Mesenchymal stem cell (in vitro differentiated cells and primary cell): ENCODE results near the gene ANOS1.

Experiments
- DNase-seq: peaks from one replicate; pipeline ENCODE4 v3.0.0-alpha.2; 2013
- H2AFZ ChIP-seq: one replicate; pipeline ENCODE4 v1.6.1; 2013; ENCODE audit warnings: low read depth, mild to moderate bottlenecking, control low read depth, inconsistent platforms, low read length, moderate library complexity
- H2AK5ac ChIP-seq: 2 replicates; pipeline ENCODE4 v1.6.1; 2013; ENCODE audit warnings: low read length, moderate library complexity, mild to moderate bottlenecking, inconsistent platforms; ENCODE audit not compliant: severe bottlenecking
- H2BK120ac ChIP-seq: one replicate; pipeline ENCODE4 v1.6.1; 2013; ENCODE audit warnings: low read depth, mild to moderate bottlenecking, inconsistent platforms, low read length, moderate library complexity
- H2BK12ac ChIP-seq, 2 experiments: one replicate each; pipeline ENCODE4 v1.6.1; 2013; ENCODE audit warnings: inconsistent platforms in 2 of 2, low read length in 2 of 2, mild to moderate bottlenecking in 2 of 2, moderate library complexity in 2 of 2, control low read depth in 1 of 2
- H2BK15ac ChIP-seq: one replicate; pipeline ENCODE4 v1.6.1; 2013; ENCODE audit warnings: mild to moderate bottlenecking, low read depth, inconsistent platforms; ENCODE audit not compliant: poor library complexity, severe bottlenecking
- H2BK5ac ChIP-seq: 2 replicates; pipeline ENCODE4 v1.6.1; 2013; ENCODE audit warnings: low read depth, mild to moderate bottlenecking, low read length, control low read depth, inconsistent platforms; ENCODE audit not compliant: poor library complexity, severe bottlenecking
- H3K14ac ChIP-seq, 2 experiments: one replicate each; pipeline ENCODE4 v1.6.1; 2013; ENCODE audit warnings: inconsistent platforms in 2 of 2, low read length in 2 of 2, control low read depth in 1 of 2, mild to moderate bottlenecking in 1 of 2, moderate library complexity in 1 of 2
- H3K18ac ChIP-seq, 2 experiments: one replicate each; pipeline ENCODE4 v1.6.1; 2013; ENCODE audit warnings: inconsistent platforms in 2 of 2, low read length in 2 of 2, control low read depth in 1 of 2, low read depth in 1 of 2, mild to moderate bottlenecking in 1 of 2
- H3K23ac ChIP-seq, 2 experiments: one replicate each; pipeline ENCODE4 v1.6.1; 2013; ENCODE audit warnings: inconsistent platforms in 2 of 2, low read length in 2 of 2, mild to moderate bottlenecking in 2 of 2, moderate library complexity in 2 of 2, control low read depth in 1 of 2
- H3K27ac ChIP-seq: 2 replicates; pipeline ENCODE4 v1.5.1; 2013; ENCODE audit warnings: mild to moderate bottlenecking, moderate library complexity, low read length, control low read depth, inconsistent platforms; ENCODE audit not compliant: poor library complexity, severe bottlenecking
- H3K27me3 ChIP-seq, 2 experiments: 2 replicates each; pipeline versions ENCODE4 v1.6.1 to v1.7.0; 2013; ENCODE audit warnings: low read length in 2 of 2, mild to moderate bottlenecking in 2 of 2, moderate library complexity in 2 of 2, control low read depth in 1 of 2, inconsistent platforms in 1 of 2; ENCODE audit not compliant: control insufficient read depth in 1 of 2, insufficient read depth in 1 of 2
- H3K36me3 ChIP-seq, 2 experiments: 2 replicates each; pipeline versions ENCODE4 v1.6.1 to v1.7.0; 2013; ENCODE audit warnings: low read length in 2 of 2, control low read depth in 1 of 2, inconsistent platforms in 1 of 2, low read depth in 1 of 2, mild to moderate bottlenecking in 1 of 2; ENCODE audit not compliant: insufficient read depth in 2 of 2, control insufficient read depth in 1 of 2
- H3K4ac ChIP-seq, 2 experiments: one replicate each; pipeline ENCODE4 v1.6.1; 2013; ENCODE audit warnings: inconsistent platforms in 2 of 2, low read length in 2 of 2, mild to moderate bottlenecking in 2 of 2, moderate library complexity in 2 of 2, control low read depth in 1 of 2, low read depth in 1 of 2
- H3K4me1 ChIP-seq: 2 replicates; pipeline ENCODE4 v1.6.1; 2013; ENCODE audit warnings: low read depth, low read length, control low read depth; ENCODE audit not compliant: control insufficient read depth, insufficient read depth
- H3K4me2 ChIP-seq: 2 replicates; pipeline ENCODE4 v1.6.1; 2013; ENCODE audit warnings: low read length, mild to moderate bottlenecking, inconsistent platforms; ENCODE audit not compliant: poor library complexity, severe bottlenecking
- H3K4me3 ChIP-seq, 2 experiments: 2 replicates each; pipeline versions ENCODE4 v1.5.1 to v1.7.0; 2013; ENCODE audit warnings: low read length in 2 of 2, mild to moderate bottlenecking in 2 of 2, control low read depth in 1 of 2, low read depth in 1 of 2; ENCODE audit not compliant: insufficient read depth in 1 of 2
- H3K79me1 ChIP-seq: replicated peaks from 2 replicates; pipeline ENCODE4 v1.6.1; 2013; ENCODE audit warnings: mild to moderate bottlenecking, control low read depth, low read length, inconsistent platforms; ENCODE audit not compliant: poor library complexity, severe bottlenecking
- H3K9ac ChIP-seq: 2 replicates; pipeline ENCODE4 v1.7.0; 2013; ENCODE audit warnings: mild to moderate bottlenecking, low read length, moderate library complexity
- H3K9me3 ChIP-seq: 2 replicates; pipeline ENCODE4 v1.7.0; 2013; ENCODE audit warnings: mild to moderate bottlenecking, low read length; ENCODE audit not compliant: control insufficient read depth
- H4K8ac ChIP-seq: one replicate; pipeline ENCODE4 v1.6.1; 2013; ENCODE audit warnings: inconsistent platforms, mild to moderate bottlenecking, low read length, moderate library complexity
- H4K91ac ChIP-seq: one replicate; pipeline ENCODE4 v1.6.1; 2013; ENCODE audit warnings: mild to moderate bottlenecking, low read length, inconsistent platforms
- WGBS: methylation state at CpG from one replicate; pipeline ENCODE4 v1.1.7; 2013; ENCODE audit warnings: mixed read lengths; 5-methylcytosine and 5-hydroxymethylcytosine counted together

The ANOS1 gene

DNA sequence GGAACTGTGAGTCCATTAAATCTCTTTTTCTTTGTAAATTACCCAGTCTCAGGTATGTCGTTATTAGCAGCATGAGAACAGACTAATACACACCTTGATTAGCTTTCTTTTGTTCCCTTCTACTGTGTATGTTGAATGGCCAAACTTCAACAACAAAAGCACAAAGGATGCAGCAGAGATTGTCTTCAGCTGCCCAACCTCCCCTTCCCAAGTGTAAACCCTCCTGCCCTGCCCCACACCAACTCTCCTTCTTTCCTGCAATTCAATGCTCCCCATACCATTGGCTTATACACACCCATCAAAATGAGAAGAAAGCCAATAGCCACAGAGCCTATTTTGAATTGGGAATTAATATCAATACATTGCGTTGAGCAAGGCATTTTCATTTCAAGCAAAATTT, 27.8 kb downstream of the ANOS1 start:
- H3K14ac ChIP-seq: no peak overlapping the region
- no peak overlapping the region for H4K91ac ChIP-seq
- no peak overlapping the region for H2AK5ac ChIP-seq
- H3K36me3 ChIP-seq: no peaks in the 10 kb centered on the region
- H3K4me1 ChIP-seq: no peaks in the 10 kb centered on the region
- H3K4ac ChIP-seq: no peak overlapping the region
- H4K8ac ChIP-seq: no peak overlapping the region
- no peak overlapping the region for H3K9ac ChIP-seq
- H2BK12ac ChIP-seq: no peak overlapping the region
- no peak overlapping the region for H3K18ac ChIP-seq
- 83% methylated on average over 1 of the region's 2 CpGs for WGBS
- no peaks in the 10 kb centered on the region for H3K27me3 ChIP-seq
- no peak overlapping the region for H2AFZ ChIP-seq
- no peak for DNase-seq
- no peak overlapping the region for H2BK5ac ChIP-seq
- no peaks in the 10 kb centered on the region for H3K9me3 ChIP-seq
- H2BK15ac ChIP-seq: no peak overlapping the region
- no peak overlapping the region for H3K27ac ChIP-seq
- H3K23ac ChIP-seq: no peak overlapping the region
- no peaks in the 10 kb centered on the region for H3K79me1 ChIP-seq
- H3K4me2 ChIP-seq: no peak overlapping the region
- H2BK120ac ChIP-seq: no peak overlapping the region
- H3K4me3 ChIP-seq: no peak overlapping the region

DNA sequence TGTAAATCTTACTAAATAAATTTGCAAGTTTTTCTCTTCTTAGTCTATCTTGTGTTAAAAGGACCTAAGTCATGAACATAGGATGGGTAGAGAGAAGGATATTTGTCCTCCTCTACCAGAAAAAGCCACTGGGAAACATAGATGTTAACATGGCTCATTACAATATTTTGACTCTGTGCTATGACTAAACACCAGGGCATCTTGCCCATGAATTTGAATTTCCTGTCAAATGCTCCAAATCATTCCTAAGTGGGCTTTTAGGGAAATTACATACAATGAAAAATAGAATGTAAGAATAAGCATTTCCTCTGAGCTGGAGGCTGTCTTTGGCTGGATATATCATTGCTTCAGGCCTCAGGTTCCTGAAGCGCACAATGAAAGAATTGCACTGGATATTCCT, 39.1 kb downstream of the ANOS1 start:
- Histone ChIP-seq H2BK15ac (no peak overlapping the region), H3K9me3 (no peaks in the 10 kb centered on the region), H3K9ac (no peak overlapping the region), H3K4me1 (no peaks in the 10 kb centered on the region), H3K27ac (no peak overlapping the region), H3K4me2 (no peak overlapping the region), H3K18ac (no peak overlapping the region), H2AFZ (no peak overlapping the region), H2BK120ac (no peak overlapping the region), H3K23ac (no peak overlapping the region), H4K91ac (no peak overlapping the region), H3K14ac (no peak overlapping the region), H2AK5ac (no peak overlapping the region), H2BK12ac (no peak overlapping the region), H3K4ac (no peak overlapping the region), H3K36me3 (no peaks in the 10 kb centered on the region), H2BK5ac (no peak overlapping the region), H4K8ac (no peak overlapping the region), H3K4me3 (no peak overlapping the region), H3K27me3 (no peaks in the 10 kb centered on the region), H3K79me1 (no peaks in the 10 kb centered on the region)
- DNase-seq: no peak
- WGBS: 100% methylated on average over 1 of the region's 1 CpG

DNA sequence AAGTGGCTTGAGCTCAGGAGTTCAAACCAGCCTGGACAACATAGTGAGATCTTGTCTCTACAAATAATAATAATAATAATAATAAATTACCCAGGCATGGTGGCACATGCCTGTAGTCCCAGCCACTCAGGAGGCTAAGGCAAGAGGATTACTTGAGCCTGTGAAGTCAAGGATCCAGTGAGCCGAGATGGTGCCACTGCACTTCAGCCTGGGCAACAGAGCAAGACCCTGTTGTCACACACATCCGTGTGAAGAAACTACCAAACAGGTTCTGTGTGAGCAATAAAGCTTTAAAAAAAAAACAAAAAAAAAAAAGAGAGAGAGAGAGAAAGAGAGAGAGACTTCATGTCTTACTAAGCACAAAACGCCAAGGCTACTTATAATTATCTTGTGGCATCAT, 42.5 kb downstream of the ANOS1 start:
- no peaks in the 10 kb centered on the region for H3K36me3 ChIP-seq
- H3K9me3 ChIP-seq: no peaks in the 10 kb centered on the region
- H3K27ac ChIP-seq: no peak overlapping the region
- H3K4ac ChIP-seq: no peak overlapping the region
- H2BK120ac ChIP-seq: no peak overlapping the region
- no peak overlapping the region for H4K8ac ChIP-seq
- no peak overlapping the region for H2BK5ac ChIP-seq
- no peak overlapping the region for H3K14ac ChIP-seq
- no peak overlapping the region for H2AK5ac ChIP-seq
- no peak overlapping the region for H4K91ac ChIP-seq
- 89% methylated on average over 1 of the region's 3 CpGs for WGBS
- H2AFZ ChIP-seq: no peak overlapping the region
- no peak overlapping the region for H2BK15ac ChIP-seq
- H3K4me2 ChIP-seq: no peak overlapping the region
- no peaks in the 10 kb centered on the region for H3K27me3 ChIP-seq
- no peak overlapping the region for H3K9ac ChIP-seq
- H3K79me1 ChIP-seq: no peaks in the 10 kb centered on the region
- no peak overlapping the region for H3K18ac ChIP-seq
- H2BK12ac ChIP-seq: no peak overlapping the region
- no peaks in the 10 kb centered on the region for H3K4me1 ChIP-seq
- no peak overlapping the region for H3K4me3 ChIP-seq
- no peak for DNase-seq
- H3K23ac ChIP-seq: no peak overlapping the region

DNA sequence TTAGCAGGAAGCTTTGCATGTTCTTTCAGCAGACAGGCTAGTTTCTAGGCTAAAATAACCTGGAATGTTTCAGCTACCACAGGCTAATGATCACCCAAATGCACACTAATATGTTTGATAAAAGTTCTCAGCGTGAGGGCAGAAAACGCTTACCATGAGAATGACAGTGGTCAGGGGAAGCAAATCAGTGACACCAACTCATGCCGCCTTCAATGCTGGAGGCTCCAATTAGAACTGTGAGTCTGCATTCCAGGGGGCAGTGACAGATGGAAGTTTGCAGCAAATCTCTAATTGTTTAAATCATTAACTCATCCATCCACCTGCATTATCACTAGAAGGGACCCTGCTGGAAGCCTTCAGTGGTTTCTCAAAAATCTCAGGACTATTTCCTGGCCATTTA, 43.2 kb downstream of the ANOS1 start:
- no peak overlapping the region for H3K4me3 ChIP-seq
- H3K23ac ChIP-seq: no peak overlapping the region
- no peaks in the 10 kb centered on the region for H3K79me1 ChIP-seq
- no peak overlapping the region for H2AK5ac ChIP-seq
- no peak overlapping the region for H2BK12ac ChIP-seq
- DNase-seq: no peak
- H2BK5ac ChIP-seq: no peak overlapping the region
- H2AFZ ChIP-seq: no peak overlapping the region
- no peaks in the 10 kb centered on the region for H3K27me3 ChIP-seq
- H4K8ac ChIP-seq: no peak overlapping the region
- no peak overlapping the region for H3K4me2 ChIP-seq
- no peaks in the 10 kb centered on the region for H3K9me3 ChIP-seq
- no peak overlapping the region for H3K18ac ChIP-seq
- no peak overlapping the region for H3K4ac ChIP-seq
- H3K4me1 ChIP-seq: no peaks in the 10 kb centered on the region
- no peaks in the 10 kb centered on the region for H3K36me3 ChIP-seq
- H4K91ac ChIP-seq: no peak overlapping the region
- no peak overlapping the region for H3K9ac ChIP-seq
- H2BK120ac ChIP-seq: no peak overlapping the region
- no peak overlapping the region for H3K27ac ChIP-seq
- 0% methylated on average over 2 of the region's 3 CpGs for WGBS
- H3K14ac ChIP-seq: no peak overlapping the region
- H2BK15ac ChIP-seq: no peak overlapping the region
